HG02571 (cell line): ENCODE results near the gene PODXL.
"Not testable (repeated sequence)": the region's sequence is repeated elsewhere in the genome, so short reads cannot be mapped to it uniquely, and the experiment has no call there.

Experiments used
- ATAC-seq: cut with Tn5 transposase; IDR thresholded peaks from one replicate; pipeline ENCODE4 v1.9.1; 2021; ENCODE audit warnings: mild to moderate bottlenecking, moderate library complexity; ENCODE audit not compliant: unreplicated experiment

The PODXL gene

DNA sequence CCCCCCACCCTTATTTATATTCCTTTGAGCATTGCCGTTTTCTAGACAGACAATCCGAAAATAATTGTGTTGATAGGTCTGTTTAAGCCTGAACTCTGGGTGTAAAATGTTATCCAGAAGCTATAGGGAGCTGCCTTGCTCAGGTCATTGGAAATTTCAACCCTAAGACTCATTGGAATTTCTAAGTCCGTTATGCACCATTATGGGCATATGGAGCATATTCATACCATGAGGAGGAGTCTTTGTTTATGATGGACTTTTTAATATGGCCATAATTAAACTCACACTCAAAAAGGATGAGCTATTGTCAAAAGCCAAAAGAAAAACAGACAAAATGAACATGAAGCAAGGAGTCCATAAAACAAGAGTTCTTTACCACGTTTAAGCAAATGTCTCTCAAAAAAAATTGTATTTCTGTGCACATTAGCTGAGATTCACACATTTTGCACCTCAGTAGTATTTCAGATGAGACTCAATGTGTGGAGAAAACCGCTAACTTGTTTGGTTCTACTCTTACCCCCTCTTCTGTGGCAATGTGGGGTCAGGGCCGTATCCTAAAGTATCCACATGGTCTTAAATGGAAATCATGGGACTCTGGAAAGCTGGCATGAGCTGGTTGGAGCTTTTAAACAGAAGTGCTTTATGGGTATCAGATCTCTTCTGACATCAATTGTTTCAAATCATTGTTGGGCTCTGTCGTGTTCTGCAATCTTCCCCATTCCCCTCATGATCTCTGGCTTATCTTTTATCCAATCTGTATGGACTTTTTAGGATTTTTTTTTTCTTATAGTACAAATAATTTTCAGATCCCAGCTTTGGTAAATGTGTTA is 60.5 kb downstream of the PODXL start:
- ATAC-seq, result no peak

DNA sequence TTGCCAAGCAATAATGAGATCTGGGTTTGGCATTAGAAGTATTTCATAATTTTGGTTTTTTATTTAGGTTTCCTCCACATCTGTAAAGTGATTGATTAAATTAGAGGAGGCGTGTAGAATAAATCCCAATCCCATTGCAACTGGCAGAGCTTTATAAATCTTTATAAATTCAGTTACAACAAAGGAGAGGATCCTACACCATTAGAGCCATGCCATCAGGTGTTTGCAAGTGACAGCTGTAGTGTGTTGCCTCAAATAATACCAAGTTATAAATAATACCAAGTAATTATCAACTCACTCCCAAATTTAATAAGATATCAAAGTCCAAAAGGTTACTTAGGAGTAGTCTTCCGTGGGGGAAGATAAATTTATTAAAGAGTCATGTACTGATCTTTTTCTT is 62.2 kb downstream of the PODXL start:
- ATAC-seq, result no peak

DNA sequence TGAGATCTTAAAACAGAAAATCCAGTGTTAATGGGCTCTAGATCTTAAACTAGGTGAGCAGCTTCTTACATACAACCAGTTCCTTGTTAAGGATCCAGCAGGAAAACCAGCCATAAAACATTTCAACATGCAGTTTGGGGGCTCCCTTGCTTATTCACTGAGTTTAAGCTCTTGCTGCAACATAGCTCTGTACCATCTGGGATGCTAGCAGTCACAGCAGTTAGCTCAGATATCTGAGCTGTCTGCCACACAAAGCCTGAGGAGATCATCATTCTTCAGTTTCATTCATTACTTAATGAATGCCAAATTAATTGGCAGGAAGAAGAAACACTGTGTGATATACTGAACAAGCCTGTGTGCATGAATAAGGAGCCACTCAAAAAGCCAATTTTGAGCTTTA is 62.8 kb downstream of the PODXL start:
- ATAC-seq, result no peak

DNA sequence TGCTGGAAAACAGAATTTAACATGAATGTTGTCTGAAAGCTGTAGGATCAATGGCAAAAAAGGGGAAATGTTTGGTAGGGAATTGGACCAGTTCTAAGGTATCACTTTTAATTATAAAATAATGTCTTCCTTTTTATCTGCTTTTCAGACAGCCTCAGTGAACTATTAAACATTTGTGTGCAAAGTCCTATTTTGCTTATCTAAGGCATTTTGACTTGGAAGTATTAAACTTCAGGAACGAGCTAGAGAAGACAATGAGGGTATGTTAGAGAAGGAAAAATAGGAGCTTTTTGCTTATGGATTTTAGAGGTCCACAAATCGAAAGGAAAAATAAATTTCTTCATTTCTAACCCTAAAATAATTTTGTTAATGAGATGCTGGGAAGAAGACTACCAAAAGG is 63.3 kb downstream of the PODXL start:
- no peak for ATAC-seq

DNA sequence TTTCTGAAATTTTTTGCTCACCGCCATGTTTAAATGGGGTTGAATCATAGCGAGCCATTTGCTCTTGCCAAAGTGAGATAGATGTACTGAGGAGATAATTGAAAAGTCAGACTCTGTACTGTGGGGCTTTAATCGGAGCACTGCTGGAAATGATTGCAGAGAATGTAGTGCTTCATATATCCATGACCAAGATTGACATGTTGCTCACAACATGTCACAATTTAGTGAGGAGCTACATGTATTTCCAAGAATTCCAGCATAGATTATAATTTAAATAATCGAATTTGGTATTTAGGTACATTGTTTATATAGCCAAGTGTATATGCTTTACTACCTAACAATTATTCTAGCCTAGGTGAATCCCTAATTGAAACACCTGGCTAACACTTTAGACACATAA is 66.5 kb downstream of the PODXL start:
- no peak for ATAC-seq

DNA sequence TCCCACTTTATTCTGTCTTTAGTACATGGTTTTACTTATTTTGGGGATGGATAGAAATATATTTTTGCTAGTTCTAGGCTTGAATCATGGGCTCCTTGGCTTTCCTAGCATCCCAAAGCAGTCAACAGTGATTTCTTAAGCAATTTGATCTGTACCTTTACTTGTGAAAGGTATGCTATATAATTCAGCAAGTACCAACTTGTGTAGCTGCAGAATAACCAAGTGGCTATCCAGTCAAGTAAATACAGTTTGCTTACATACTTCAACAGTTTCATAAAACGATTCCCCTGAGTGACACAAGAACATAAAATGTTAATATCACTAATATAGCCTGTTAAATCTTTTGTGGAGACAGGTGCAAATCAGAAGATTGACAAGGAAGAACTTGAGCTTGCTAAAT is 67.2 kb downstream of the PODXL start:
- no peak for ATAC-seq

DNA sequence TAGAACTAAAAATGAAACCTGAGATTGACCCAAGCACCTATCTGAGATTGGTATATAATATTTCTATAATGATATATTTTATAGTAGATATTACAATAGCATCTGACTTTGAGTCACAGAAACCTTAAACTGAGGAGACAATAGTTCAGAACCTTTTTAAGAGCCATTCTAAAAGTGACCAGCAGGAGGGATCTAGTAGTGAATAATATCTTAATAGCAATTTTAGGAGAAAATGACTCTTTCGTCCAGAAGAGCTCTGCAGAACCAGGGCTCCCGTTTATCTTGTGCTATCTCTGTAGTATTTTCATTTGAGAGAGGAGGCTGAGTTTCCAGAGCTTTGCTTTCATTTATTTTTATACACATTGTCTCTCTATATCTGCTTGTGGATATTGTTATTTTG is 68.1 kb downstream of the PODXL start:
- ATAC-seq, result no peak

DNA sequence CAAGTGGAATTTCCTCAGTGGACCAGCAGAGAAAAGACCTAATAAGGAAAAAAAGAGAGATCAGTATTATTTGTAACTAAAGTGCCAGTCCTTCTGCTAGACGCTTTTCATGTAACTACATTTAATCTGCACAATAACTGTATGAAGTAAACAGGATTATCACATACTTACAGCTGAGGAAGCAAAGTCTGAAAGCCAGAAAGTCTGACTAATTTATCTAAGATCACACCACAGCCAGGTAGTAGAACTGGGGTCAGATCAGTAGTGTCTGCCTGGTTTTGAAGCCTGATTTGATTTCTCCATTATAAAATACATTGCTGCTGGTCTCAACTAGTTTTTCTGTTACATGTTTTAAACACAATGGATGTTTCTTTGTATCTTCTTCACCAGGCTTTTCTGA is 69.2 kb downstream of the PODXL start:
- ATAC-seq, result no peak

DNA sequence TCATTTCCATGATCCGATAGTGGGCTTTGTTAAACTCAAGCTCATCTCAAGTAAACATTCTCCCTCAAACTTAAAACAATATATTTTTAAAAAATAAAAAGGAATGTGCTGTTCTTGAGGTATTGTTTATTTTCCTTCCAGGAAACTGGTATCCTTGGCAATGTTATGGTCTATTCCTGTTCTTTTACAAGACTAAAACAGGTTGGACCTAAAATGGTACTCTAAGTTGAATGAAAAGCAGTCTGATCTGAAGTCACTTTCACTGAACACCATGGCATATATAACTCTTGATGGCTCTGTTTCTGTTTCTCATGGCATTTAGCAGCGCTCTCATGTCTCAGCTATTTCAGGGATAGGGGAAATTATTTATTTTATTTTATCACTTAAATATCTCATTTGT is 70.1 kb downstream of the PODXL start:
- ATAC-seq, result no peak

DNA sequence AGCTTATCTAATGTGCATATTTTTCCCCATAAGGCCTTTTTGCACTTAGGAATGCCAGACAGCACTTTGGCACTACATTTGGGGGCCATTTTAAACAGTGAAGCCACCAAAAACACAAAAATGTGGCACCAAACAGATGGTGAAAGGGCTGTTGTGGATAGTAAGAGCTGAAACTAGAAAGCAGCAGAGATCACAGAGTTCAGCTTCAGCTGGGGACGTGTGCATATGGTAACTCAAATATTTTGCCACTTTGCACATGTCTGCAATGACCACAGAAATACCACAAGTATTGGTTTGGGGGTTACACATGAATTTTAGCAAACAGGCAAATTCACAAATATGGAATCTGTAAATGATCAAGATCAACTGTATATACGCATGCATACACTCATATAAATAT is 72.8 kb downstream of the PODXL start:
- no peak for ATAC-seq

DNA sequence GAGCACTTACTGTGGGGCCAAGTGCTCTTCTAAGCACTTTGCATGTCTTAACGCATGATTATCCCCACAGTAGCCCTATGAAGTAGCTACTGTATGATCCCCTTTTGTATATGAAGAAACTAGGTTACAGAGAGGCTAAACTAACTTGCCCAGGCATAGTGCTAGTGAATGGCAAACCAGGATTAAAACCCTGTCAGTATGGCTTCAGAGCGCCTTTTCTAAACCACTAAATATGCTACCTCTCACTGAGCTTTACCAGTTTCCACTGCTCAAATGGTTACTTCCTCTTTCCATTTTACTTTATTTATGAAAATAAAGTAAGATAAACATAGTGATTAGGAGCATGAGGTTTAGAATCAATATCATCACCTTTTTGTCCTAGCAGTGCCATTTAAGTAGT is 73.6 kb downstream of the PODXL start:
- no peak for ATAC-seq

DNA sequence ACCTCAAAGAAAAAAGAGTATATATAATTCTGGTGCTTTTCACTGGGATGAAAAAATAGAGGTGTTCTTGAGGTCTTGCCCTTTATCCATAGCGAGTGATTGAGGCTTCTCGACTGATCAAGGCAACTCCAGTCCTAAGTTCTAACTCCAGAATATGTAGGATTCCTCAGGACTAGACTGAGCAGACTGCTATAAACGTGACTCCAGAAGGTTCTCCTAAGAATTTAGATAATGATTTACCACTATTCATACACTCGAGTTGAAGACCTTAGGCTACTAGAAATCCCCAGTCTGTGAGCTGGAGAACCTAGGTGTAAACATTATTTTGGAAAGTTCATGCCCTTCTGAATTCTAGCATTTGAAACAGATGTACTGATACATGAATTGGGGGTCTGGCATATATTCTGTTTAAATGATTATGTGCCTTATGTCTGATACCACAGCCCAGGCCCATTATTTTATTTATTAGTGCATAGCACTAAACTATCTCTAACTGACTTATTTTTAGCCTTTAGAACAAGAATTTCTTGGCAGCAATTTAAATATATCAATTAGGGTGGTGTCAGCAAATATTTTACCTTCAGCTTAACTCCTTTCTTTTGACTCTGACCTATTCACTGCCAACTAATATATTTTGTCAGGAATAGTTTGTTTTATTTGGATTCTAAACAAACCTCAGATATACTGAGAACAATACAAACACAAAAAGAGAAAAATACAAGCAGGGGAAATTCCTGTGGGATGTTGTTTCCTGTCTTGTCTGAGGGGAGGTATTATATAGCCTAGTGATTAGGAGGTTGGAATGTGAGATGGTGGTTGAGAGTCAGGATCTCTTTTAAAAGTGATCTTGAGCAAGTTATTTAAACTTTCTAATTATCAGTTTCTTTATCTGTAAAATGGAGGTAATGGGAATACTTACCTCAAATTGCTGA is 75.8 kb downstream of the PODXL start:
- ATAC-seq, result no peak

DNA sequence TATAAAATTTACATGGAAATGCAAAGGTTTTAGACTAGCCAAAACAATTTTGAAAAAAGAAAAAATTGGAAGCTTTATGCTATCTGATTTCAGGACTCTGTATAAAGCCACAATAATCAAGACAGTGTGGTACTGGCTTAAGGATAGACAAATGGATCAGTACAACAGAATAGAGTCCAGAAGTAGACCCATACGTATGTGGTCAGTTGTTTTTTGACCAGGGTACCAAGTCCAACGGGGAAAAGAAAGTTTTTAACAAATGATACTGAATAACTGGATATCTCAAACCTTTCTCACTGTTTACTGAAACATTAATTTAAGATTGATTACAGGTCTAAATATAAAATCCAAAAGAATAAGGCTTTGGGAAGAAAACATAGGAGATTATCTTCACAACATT is 79.7 kb downstream of the PODXL start:
- no peak for ATAC-seq

DNA sequence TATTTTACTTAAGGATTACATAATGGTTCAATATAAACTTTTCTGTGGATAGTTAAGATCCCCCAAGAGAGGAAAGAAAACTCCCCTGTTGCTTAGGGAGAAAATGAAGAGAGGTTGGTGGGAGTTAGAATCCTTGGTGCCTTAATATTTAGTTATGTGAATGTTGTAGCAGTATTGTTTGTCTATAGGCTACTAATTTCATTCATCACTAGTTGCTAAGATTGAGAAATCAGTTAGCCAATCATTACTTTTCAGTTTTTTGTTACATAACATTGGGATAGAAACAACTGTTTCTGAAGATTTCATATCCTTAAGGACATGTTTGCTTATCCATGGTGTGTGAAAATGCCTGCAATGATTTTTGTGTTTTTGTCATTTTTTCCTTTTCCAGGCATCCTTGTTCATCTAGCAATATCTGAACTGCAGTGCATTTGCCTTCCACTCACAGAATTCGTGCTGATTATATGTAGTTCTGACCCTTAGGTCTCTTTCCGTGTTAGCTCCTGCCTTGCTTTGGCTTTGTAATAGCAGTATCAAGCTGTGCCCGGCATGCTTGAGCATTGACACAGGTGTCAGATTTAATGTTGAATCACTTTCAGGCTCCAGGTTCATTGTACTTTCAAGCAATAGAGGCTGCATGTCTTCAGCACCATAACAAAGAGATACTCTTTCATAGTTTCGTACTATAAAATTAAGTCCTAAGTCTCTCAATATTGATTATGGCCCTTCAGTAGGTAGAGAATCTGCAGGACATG is 85.0 kb downstream of the PODXL start:
- no peak for ATAC-seq

DNA sequence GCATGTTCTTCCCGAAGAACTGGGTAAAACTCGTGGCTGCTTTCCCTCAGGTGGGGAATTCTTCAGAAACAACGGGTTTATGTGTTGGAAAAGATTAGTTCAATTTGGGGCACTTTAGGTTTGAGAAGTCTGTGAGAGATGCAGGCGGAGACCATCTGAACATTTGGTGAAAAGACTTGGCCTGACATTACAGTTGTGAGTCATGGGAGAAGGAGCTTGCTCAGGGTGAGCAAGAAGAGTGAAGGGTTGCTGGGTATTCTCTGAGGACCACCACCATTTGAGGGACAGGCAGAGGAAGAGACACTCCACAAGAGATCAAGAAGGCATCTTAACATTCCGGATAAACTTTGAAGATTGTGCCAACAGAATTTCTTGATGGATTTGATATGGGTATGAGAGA is 88.6 kb downstream of the PODXL start:
- no peak for ATAC-seq

DNA sequence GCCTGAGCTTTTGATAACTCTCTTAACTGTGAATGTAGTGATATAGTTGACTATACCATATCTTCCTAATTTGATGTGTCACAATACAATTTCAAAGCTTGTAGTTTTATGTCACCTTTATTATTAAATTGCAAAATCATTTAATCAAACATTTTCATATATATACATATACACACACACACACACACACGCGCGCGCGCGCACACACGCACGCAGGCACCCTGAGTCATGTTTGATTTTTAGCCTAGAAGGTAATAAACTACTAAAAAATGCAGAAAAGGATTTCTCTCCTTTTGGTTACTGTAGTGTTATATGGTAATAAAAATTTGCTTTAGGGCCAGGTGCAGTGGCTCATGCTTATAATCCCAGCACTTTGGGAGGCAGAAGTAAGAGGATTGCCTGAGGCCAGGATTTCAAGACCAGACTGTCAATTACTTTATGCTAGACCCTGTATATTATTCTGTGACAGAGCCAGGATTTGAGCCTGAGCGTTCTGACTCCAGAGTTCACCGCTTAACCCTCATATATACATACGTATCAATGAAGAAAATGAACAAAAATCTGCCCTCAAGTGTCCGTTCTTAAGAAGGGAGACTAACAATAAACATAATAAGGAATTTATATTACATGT is 89.6 kb downstream of the PODXL start:
- ATAC-seq, result no peak

DNA sequence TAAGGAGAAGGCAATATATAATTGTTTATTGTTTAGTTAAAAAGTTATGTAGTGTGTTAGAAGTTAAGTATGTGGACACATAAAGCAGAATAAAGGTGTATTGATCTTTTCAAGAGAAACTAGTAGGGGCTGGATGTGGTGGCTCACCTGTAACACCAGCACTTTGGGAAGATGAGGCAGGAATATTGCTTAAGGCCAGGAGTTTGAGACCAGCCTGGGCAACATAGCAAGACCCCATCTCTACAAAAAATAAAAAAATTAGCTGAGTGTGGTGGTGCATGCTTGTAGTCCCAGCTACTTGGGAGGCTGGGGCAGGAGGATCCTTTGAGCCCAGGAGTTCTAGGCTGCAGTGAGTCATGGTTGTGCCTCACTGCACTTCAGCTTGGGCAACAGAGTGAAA is 93.7 kb downstream of the PODXL start:
- not testable (repeated sequence) for ATAC-seq

DNA sequence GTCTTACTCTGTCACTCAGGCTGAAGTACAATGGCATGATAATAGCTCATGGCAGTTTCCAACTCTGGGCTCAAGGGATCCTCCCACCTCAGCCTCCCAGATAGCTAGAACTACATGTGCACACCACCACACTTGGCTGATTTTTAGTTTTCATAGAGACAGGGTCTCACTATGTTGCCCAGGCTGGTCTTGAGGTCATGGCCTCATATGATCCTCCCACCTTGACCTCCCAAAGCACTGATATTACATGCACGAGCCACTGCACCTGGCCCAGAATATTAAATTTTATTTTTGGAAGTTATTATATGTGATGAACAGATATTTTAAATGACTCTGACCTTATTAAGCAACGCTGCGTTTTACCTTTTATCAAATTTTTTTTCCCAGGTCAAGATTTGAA is 94.4 kb downstream of the PODXL start:
- ATAC-seq, result no peak

DNA sequence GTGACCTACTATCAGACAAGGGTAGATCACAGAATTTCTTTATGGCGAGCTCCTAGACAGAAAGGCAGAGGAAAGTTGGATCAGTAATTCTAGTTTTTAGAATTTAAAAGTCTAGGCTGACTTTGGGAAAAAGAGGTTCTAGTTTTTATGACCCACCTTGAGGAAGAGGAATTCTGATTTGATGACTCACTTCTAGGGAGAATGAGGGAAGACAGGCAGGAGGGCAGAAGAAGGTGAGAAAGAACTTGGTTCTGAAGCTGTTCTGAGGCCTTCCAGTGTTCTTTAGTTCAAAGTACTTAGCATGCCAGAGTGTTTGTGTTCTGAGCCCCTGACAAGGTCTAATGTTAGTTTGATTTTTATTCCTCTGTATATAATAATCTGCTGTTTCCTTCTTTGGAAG is 97.2 kb downstream of the PODXL start:
- no peak for ATAC-seq

DNA sequence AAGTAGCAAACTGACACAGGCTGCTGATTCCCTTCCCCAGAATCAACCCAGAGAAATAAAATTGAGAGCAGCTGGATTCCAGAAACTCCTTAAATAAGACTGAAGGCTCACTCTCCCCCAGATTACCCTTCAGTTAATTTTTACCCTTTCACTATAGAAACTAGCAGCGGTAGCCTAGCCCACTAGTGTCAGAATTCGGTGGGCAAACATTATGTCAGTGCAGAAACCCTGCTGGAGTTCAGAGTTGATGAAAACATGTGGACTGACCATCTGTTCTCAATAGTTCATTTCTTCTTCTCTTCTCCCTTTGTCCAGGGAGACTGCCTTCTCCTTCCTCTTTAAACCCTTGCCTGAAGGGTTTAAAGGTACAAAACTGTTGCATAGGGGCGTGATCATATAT is 100.1 kb downstream of the PODXL start:
- ATAC-seq, result no peak

DNA sequence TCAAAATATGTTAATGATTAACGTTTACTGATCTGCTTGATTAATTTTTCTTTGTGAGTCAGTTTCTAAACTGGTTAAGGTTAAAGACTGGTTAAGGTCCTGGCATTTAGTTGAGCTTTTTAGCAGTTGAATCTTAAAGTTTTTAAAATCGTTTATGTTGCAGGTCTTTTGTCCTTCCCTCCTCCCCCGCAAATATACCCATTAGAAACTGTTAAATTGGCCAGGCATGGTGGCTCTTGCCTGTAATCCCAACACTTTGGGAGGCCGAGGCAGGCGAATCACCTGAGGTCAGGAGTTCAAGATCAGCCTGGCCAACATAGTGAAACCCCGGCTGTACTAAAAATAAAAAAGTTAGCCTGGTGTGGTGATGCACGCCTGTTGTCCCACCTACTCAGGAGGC is 100.9 kb downstream of the PODXL start:
- ATAC-seq, result no peak
